Measurements from ENCODE around the gene MICAL2.

DNA sequence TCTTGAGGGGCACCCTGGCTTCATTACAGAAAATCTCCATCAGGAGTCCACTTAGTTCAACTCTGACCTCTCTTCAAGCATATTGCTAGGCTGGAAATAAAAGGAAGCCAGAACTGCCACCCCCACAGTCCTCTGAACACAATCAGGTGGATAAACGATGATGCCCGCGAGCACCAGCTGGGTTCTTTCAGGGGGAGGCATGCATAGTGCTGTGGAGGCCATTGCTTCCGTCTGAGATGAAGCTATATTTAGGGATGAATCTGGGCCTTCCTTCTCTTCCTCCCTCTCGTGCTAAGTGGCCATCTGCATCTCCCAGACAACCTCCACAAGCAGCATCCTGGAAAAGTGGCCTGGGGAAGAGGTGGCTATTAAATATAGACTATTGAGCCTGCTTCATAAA lies 3.9 kb upstream of the MICAL2 start:
- no peak for TF ChIP-seq POLR2A (IDR thresholded peaks at IDR 0.05)
- TF ChIP-seq, protein P1, sequence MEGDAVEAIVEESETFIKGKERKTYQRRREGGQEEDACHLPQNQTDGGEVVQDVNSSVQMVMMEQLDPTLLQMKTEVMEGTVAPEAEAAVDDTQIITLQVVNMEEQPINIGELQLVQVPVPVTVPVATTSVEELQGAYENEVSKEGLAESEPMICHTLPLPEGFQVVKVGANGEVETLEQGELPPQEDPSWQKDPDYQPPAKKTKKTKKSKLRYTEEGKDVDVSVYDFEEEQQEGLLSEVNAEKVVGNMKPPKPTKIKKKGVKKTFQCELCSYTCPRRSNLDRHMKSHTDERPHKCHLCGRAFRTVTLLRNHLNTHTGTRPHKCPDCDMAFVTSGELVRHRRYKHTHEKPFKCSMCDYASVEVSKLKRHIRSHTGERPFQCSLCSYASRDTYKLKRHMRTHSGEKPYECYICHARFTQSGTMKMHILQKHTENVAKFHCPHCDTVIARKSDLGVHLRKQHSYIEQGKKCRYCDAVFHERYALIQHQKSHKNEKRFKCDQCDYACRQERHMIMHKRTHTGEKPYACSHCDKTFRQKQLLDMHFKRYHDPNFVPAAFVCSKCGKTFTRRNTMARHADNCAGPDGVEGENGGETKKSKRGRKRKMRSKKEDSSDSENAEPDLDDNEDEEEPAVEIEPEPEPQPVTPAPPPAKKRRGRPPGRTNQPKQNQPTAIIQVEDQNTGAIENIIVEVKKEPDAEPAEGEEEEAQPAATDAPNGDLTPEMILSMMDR (IDR thresholded peaks at IDR 0.05) = no peak
